MM.1S (cell line): ENCODE data around the gene MYO9A.
"Not testable (repeated sequence)": the region's sequence is repeated elsewhere in the genome, so short reads cannot be mapped to it uniquely, and the experiment has no call there.

Source experiments
- DNase-seq: peaks from one replicate; pipeline ENCODE4 v3.0.0-alpha.2; 2015
- H2AFZ ChIP-seq: fragments of 300-600 bp; sonication (generic); 2 replicates; pipeline ENCODE4 v1.6.0; 2016; ENCODE audit warnings: antibody characterized with exemption, low read length
- H3F3A ChIP-seq: fragments of 300-600 bp; sonication (generic); 2 replicates; pipeline ENCODE4 v1.6.1; 2016; ENCODE audit warnings: mild to moderate bottlenecking, antibody characterized with exemption, low read length, moderate library complexity, mixed read lengths; ENCODE audit not compliant: insufficient read depth
- H3K27ac ChIP-seq: fragments of 300-600 bp; sonication (generic); 2 replicates; pipeline ENCODE4 v1.5.1; 2016; ENCODE audit warnings: mild to moderate bottlenecking, low read length
- H3K27me3 ChIP-seq: fragments of 300-600 bp; sonication (generic); replicated peaks from 2 replicates; pipeline ENCODE4 v1.6.0; 2016; ENCODE audit warnings: low read length; ENCODE audit not compliant: insufficient read depth
- H3K36me3 ChIP-seq: fragments of 300-600 bp; sonication (generic); replicated peaks from 2 replicates; pipeline ENCODE4 v1.6.1; 2016; ENCODE audit warnings: mild to moderate bottlenecking, low read length, mixed read lengths; ENCODE audit not compliant: insufficient read depth
- H3K4me1 ChIP-seq: fragments of 300-600 bp; sonication (generic); 2 replicates; pipeline ENCODE4 v1.6.1; 2016; ENCODE audit warnings: low read length, mixed read lengths
- H3K4me2 ChIP-seq: fragments of 300-600 bp; sonication (generic); 2 replicates; pipeline ENCODE4 v1.6.0; 2016; ENCODE audit warnings: low read depth, low read length
- H3K4me3 ChIP-seq: fragments of 300-600 bp; sonication (generic); 2 replicates; pipeline ENCODE4 v1.5.1; 2016; ENCODE audit warnings: low read length, mixed read lengths
- H3K79me2 ChIP-seq: fragments of 300-600 bp; sonication (generic); 2 replicates; pipeline ENCODE4 v1.6.1; 2016; ENCODE audit warnings: mixed run types, low read length, mixed read lengths
- H3K9ac ChIP-seq: fragments of 300-600 bp; sonication (generic); 2 replicates; pipeline ENCODE4 v1.6.1; 2016; ENCODE audit warnings: low read length, mixed read lengths
- H3K9me2 ChIP-seq: fragments of 300-600 bp; sonication (generic); replicated peaks from 2 replicates; pipeline ENCODE4 v1.6.1; 2016; ENCODE audit warnings: mild to moderate bottlenecking, low read length, mixed read lengths; ENCODE audit not compliant: insufficient read depth
- H3K9me3 ChIP-seq: fragments of 300-600 bp; sonication (generic); replicated peaks from 2 replicates; pipeline ENCODE4 v1.6.1; 2016; ENCODE audit warnings: mild to moderate bottlenecking, low read length, mixed read lengths; ENCODE audit not compliant: insufficient read depth
- H4K20me1 ChIP-seq: fragments of 300-600 bp; sonication (generic); 2 replicates; pipeline ENCODE4 v1.6.1; 2016; ENCODE audit warnings: mild to moderate bottlenecking, low read length, moderate library complexity, mixed read lengths; ENCODE audit not compliant: insufficient read depth
- CTCF ChIP-seq: fragments of 300-600 bp; sonication (generic); IDR thresholded peaks from 2 replicates; pipeline ENCODE4 v1.5.1; 2016; ENCODE audit warnings: antibody characterized with exemption, low read length, mixed read lengths
- EZH2 ChIP-seq: fragments of 300-600 bp; sonication (generic); optimal IDR thresholded peaks from 2 replicates; pipeline ENCODE3; 2017; ENCODE audit warnings: low read depth, mild to moderate bottlenecking, antibody characterized with exemption, low read length, mixed read lengths
- EZH2phosphoT487 ChIP-seq: fragments of 300-600 bp; sonication (generic); IDR thresholded peaks from 2 replicates; pipeline ENCODE4 v1.6.1; 2018; ENCODE audit warnings: antibody characterized with exemption, low read length

MYO9A gene

GRCh38 chr15:72112116-72112515 lies 5.8 kb downstream of the MYO9A start:
- no peak overlapping the region for H3K4me2 ChIP-seq
- H4K20me1 ChIP-seq = no peaks in the 10 kb centered on the region; the same call in 1 of the 2 replicates
- DNase-seq = no peak
- no peaks in the 10 kb centered on the region for H3K36me3 ChIP-seq
- no peaks in the 10 kb centered on the region for H3K9me2 ChIP-seq
- peaks cover 7% of the 10 kb centered on the region for H3K4me1 ChIP-seq
- no peak for TF ChIP-seq EZH2
- no peak for TF ChIP-seq EZH2phosphoT487
- no peak for TF ChIP-seq CTCF
- H3F3A ChIP-seq = peaks cover 4% of the 10 kb centered on the region; the same call in 1 of the 2 replicates
- no peak overlapping the region for H2AFZ ChIP-seq
- H3K27me3 ChIP-seq = no peaks in the 10 kb centered on the region
- H3K27ac ChIP-seq = no peak overlapping the region
- no peaks in the 10 kb centered on the region for H3K9me3 ChIP-seq
- no peak overlapping the region for H3K9ac ChIP-seq
- peaks cover 15% of the 10 kb centered on the region for H3K79me2 ChIP-seq
- no peak overlapping the region for H3K4me3 ChIP-seq

GRCh38 chr15:72110355-72110754 lies 7.6 kb downstream of the MYO9A start:
- TF ChIP-seq EZH2phosphoT487 = no peak
- Histone ChIP-seq H3K4me1 (no peaks in the 10 kb centered on the region), H2AFZ (no peak overlapping the region), H3K9me3 (no peaks in the 10 kb centered on the region), H4K20me1 (no peaks in the 10 kb centered on the region; the same call in 1 of the 2 replicates), H3F3A (no peaks in the 10 kb centered on the region), H3K4me2 (no peak overlapping the region), H3K27ac (no peak overlapping the region), H3K36me3 (no peaks in the 10 kb centered on the region), H3K4me3 (no peak overlapping the region), H3K79me2 (peaks cover 3% of the 10 kb centered on the region), H3K27me3 (no peaks in the 10 kb centered on the region), H3K9ac (no peak overlapping the region), H3K9me2 (no peaks in the 10 kb centered on the region)
- no peak for DNase-seq

- Histone ChIP-seq H3K4me3 (no peak overlapping the region), H3K4me1 (no peaks in the 10 kb centered on the region), H3K27ac (no peak overlapping the region), H3K36me3 (no peaks in the 10 kb centered on the region), H4K20me1 (no peaks in the 10 kb centered on the region), H3K9me2 (no peaks in the 10 kb centered on the region), H3K4me2 (no peak overlapping the region), H3K9ac (no peak overlapping the region), H2AFZ (no peak overlapping the region), H3K9me3 (no peaks in the 10 kb centered on the region), H3F3A (no peaks in the 10 kb centered on the region), H3K79me2 (no peaks in the 10 kb centered on the region), H3K27me3 (no peaks in the 10 kb centered on the region)
- TF ChIP-seq CTCF (no peak), EZH2phosphoT487 (no peak), EZH2 (no peak)
- DNase-seq = no peak
These were observed 11.9 kb downstream of the MYO9A start for GRCh38 chr15:72106068-72106467.

DNA sequence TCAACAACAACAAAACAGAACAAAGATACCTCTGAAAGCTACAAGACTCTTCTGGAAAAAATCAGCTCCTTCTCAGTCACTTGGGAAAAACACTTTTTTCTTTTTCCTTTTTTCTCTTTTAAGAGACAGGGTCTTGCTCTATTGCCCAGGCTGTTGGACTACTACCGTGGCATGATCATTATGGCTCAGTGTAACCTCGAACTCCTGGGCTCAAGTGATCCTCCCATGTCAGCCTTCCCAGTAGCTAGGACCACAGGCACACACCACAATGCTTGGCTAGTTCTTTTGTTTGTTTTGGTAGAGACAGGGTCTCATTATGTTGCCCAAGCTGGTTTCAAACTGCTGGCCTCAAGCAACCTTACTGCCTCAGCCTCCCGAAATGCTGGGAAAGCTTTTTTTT lies 12.8 kb downstream of the MYO9A start:
- no peaks in the 10 kb centered on the region for H3F3A ChIP-seq
- H3K9ac ChIP-seq = no peak overlapping the region
- no peak for DNase-seq
- H3K4me3 ChIP-seq = no peak overlapping the region
- no peaks in the 10 kb centered on the region for H3K9me2 ChIP-seq
- H3K27me3 ChIP-seq = no peaks in the 10 kb centered on the region
- TF ChIP-seq CTCF (no peak), EZH2phosphoT487 (no peak), EZH2 (no peak)
- no peak overlapping the region for H3K27ac ChIP-seq
- H2AFZ ChIP-seq = no peak overlapping the region
- no peaks in the 10 kb centered on the region for H3K36me3 ChIP-seq
- H3K4me1 ChIP-seq = no peaks in the 10 kb centered on the region
- no peaks in the 10 kb centered on the region for H3K79me2 ChIP-seq
- no peaks in the 10 kb centered on the region for H3K9me3 ChIP-seq
- H4K20me1 ChIP-seq = no peaks in the 10 kb centered on the region
- H3K4me2 ChIP-seq = no peak overlapping the region

DNA sequence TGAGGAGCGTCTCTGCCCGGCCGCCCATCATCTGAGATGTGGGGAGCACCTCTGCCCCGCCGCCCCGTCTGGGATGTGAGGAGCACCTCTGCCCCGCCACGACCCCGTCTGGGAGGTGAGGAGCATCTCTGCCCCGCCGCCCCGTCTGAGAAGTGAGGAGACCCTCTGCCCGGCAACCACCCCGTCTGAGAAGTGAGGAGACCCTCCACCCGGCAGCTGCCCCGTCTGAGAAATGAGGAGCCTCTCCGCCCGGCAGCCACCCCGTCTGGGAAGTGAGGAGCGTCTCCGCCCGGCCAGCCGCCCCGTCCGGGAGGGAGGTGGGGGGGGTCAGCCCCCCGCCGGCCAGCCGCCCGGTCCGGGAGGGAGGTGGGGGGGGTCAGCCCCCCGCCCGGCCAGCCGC lies 17.4 kb downstream of the MYO9A start:
- H4K20me1 ChIP-seq, H3K9me2 ChIP-seq, H3K27me3 ChIP-seq, H3K4me2 ChIP-seq, H2AFZ ChIP-seq, H3K4me1 ChIP-seq, H3K9me3 ChIP-seq, H3K79me2 ChIP-seq, H3K4me3 ChIP-seq, DNase-seq, H3F3A ChIP-seq, H3K9ac ChIP-seq, H3K27ac ChIP-seq, H3K36me3 ChIP-seq: not testable (repeated sequence)
